PC-9 (cell line): ENCODE measurements around the gene CDK5RAP3.

Experiments used
- CTCF ChIP-seq: fragments of 200-600 bp; sonication (generic); conservative IDR thresholded peaks from 2 replicates; pipeline ENCODE4 v1.6.1; 2017; ENCODE audit warnings: mixed run types, antibody characterized with exemption, mild to moderate bottlenecking, moderate library complexity
- EZH2 ChIP-seq: fragments of 200-600 bp; sonication (generic); IDR thresholded peaks from 2 replicates; pipeline ENCODE4 v1.8.0; 2017; ENCODE audit warnings: antibody characterized with exemption, low read depth

- TF ChIP-seq CTCF, result no peak
- TF ChIP-seq EZH2, result no peak
Observed at GRCh38 chr17:47942096-47942510, 28.8 kb upstream of the CDK5RAP3 start.
